GM23338 (cell line): ENCODE data around the gene AIG1. TPM values are rescaled to one million over a fixed set of nuclear protein-coding genes. Genes with fewer than 3 reads are reported as not detected.

ENCODE experiments used
- ATAC-seq: fragments of 200-7000 bp; cut with Tn5 transposase; 3 replicates; pipeline ENCODE4 v1.9.1; 2020
- DNase-seq: peaks from one replicate; pipeline ENCODE4 v3.0.0-alpha.2; 2015; ENCODE audit warnings: low spot score
- H2AFZ ChIP-seq: fragments of 200-600 bp; sonication (generic); 2 replicates; pipeline ENCODE4 v1.8.0; 2016; ENCODE audit warnings: antibody characterized with exemption, mild to moderate bottlenecking, moderate library complexity
- H3F3A ChIP-seq: fragments of 200-600 bp; sonication (generic); replicated peaks from 2 replicates; pipeline ENCODE4 v1.8.0; 2017; ENCODE audit warnings: antibody characterized with exemption, mixed run types, low read depth
- H3K27ac ChIP-seq: fragments of 200-600 bp; sonication (generic); 2 replicates; pipeline ENCODE4 v1.6.1; 2016; ENCODE audit warnings: low read depth
- H3K27me3 ChIP-seq: fragments of 200-600 bp; sonication (generic); 2 replicates; pipeline ENCODE4 v1.8.0; 2016; ENCODE audit warnings: mild to moderate bottlenecking, mixed run types, moderate library complexity; ENCODE audit not compliant: insufficient read depth
- H3K36me3 ChIP-seq: fragments of 200-600 bp; sonication (generic); 2 replicates; pipeline ENCODE4 v1.8.0; 2016; ENCODE audit warnings: mild to moderate bottlenecking; ENCODE audit not compliant: insufficient read depth
- H3K4me1 ChIP-seq: fragments of 200-600 bp; sonication (generic); 2 replicates; pipeline ENCODE4 v1.8.0; 2016; ENCODE audit warnings: mild to moderate bottlenecking, moderate library complexity; ENCODE audit not compliant: insufficient read depth
- H3K4me2 ChIP-seq: fragments of 200-600 bp; sonication (generic); 2 replicates; pipeline ENCODE4 v1.7.1; 2017; ENCODE audit warnings: mixed run types
- H3K4me3 ChIP-seq: fragments of 200-600 bp; sonication (generic); 2 replicates; pipeline ENCODE4 v1.6.1; 2016; ENCODE audit warnings: mixed run types
- H3K79me2 ChIP-seq: fragments of 200-600 bp; sonication (generic); replicated peaks from 2 replicates; pipeline ENCODE4 v1.8.0; 2017; ENCODE audit warnings: mild to moderate bottlenecking; ENCODE audit not compliant: insufficient read depth
- H3K9me2 ChIP-seq: fragments of 200-600 bp; sonication (generic); 2 replicates; pipeline ENCODE4 v1.8.0; 2017; ENCODE audit not compliant: insufficient read depth
- H4K20me1 ChIP-seq: fragments of 200-600 bp; sonication (generic); replicated peaks from 2 replicates; pipeline ENCODE4 v1.8.0; 2017; ENCODE audit warnings: mild to moderate bottlenecking; ENCODE audit not compliant: insufficient read depth
- H3K27ac Mint-ChIP-seq: 2 replicates; pipeline ENCODE4 v1.8.0; 2020; ENCODE audit warnings: inconsistent platforms, mild to moderate bottlenecking, moderate library complexity, mixed read lengths
- H3K27me3 Mint-ChIP-seq: 3 replicates; pipeline ENCODE4 v1.8.0; 2022; ENCODE audit warnings: low read depth, mild to moderate bottlenecking, moderate library complexity, mixed read lengths, inconsistent platforms; ENCODE audit not compliant: insufficient read depth, poor library complexity
- H3K36me3 Mint-ChIP-seq: 3 replicates; pipeline ENCODE4 v1.8.0; 2021; ENCODE audit warnings: low read depth, mild to moderate bottlenecking, inconsistent platforms, moderate library complexity, mixed read lengths
- H3K4me1 Mint-ChIP-seq: 3 replicates; pipeline ENCODE4 v1.8.0; 2020; ENCODE audit warnings: mild to moderate bottlenecking, inconsistent platforms, mixed read lengths
- H3K4me3 Mint-ChIP-seq: 3 replicates; pipeline ENCODE4 v1.8.0; 2021; ENCODE audit warnings: moderate library complexity, mild to moderate bottlenecking, inconsistent platforms, mixed read lengths
- H3K9me3 Mint-ChIP-seq: 3 replicates; pipeline ENCODE4 v1.8.0; 2020; ENCODE audit warnings: moderate library complexity, mild to moderate bottlenecking, inconsistent platforms, mixed read lengths
- CREB1 ChIP-seq: fragments of 250-450 bp; sonication (Bioruptor Pico); IDR thresholded peaks from 2 replicates; pipeline ENCODE4 v1.5.0; 2020; ENCODE audit warnings: low read depth, mild to moderate bottlenecking, moderate library complexity
- CTCF ChIP-seq, 2 experiments: fragments of 200-600 bp in 1 of 2; sonication (generic) in 1 of 2; conservative IDR thresholded peaks; 2 replicates each; pipeline versions ENCODE4 v1.5.1 to v1.6.1; 2016 to 2017; ENCODE audit warnings: antibody characterized with exemption in 2 of 2, low read depth in 2 of 2, mild to moderate bottlenecking in 2 of 2, moderate library complexity in 1 of 2
- ETS1 ChIP-seq: IDR thresholded peaks from 2 replicates; pipeline ENCODE4 v1.6.1; 2016; ENCODE audit warnings: antibody characterized with exemption
- EZH2 ChIP-seq: fragments of 200-600 bp; sonication (generic); IDR thresholded peaks from one replicate; pipeline ENCODE4 v1.8.0; 2017; ENCODE audit warnings: antibody characterized with exemption, mild to moderate bottlenecking, low read depth; ENCODE audit not compliant: unreplicated experiment
- EZH2phosphoT487 ChIP-seq: fragments of 200-600 bp; sonication (generic); IDR thresholded peaks from one replicate; pipeline ENCODE4 v1.8.1; 2018; ENCODE audit warnings: antibody characterized with exemption; ENCODE audit not compliant: unreplicated experiment
- JUNB ChIP-seq: IDR thresholded peaks from one replicate; pipeline ENCODE4 v1.6.1; 2016; ENCODE audit warnings: antibody characterized with exemption; ENCODE audit not compliant: unreplicated experiment
- NANOG ChIP-seq: IDR thresholded peaks from 2 replicates; pipeline ENCODE4 v1.6.1; 2016; ENCODE audit warnings: antibody characterized with exemption, borderline replicate concordance
- POLR2AphosphoS5 ChIP-seq: IDR thresholded peaks from 2 replicates; pipeline ENCODE4 v1.6.1; 2016; ENCODE audit warnings: antibody characterized with exemption, low read depth
- REST ChIP-seq: IDR thresholded peaks from one replicate; pipeline ENCODE4 v1.6.1; 2018; ENCODE audit warnings: antibody characterized with exemption; ENCODE audit not compliant: unreplicated experiment
- STAT1 ChIP-seq: IDR thresholded peaks from one replicate; pipeline ENCODE4 v1.6.1; 2016; ENCODE audit warnings: antibody characterized with exemption; ENCODE audit not compliant: unreplicated experiment
- ZNF462 ChIP-seq: fragments of 250-450 bp; sonication (Bioruptor Pico); IDR thresholded peaks from 2 replicates; pipeline ENCODE4 v1.5.0; 2020; ENCODE audit warnings: mild to moderate bottlenecking, moderate library complexity
- polyA plus RNA-seq: library from polyadenylated mRNA; unstranded; fragments of >200 nt; fragmentation: Nextera tagmentation; extraction: Ambion mirVana; gene quantifications from 2 replicates; pipeline ENCODE4 v1.2.1, GENCODE V29; 2016
- total RNA-seq: library from RNA; depleted of rRNA; stranded (reverse); fragments of >200 nt; shearing (Covaris generic); gene quantifications from 2 replicates; pipeline ENCODE4 v1.2.3, GENCODE V29; 2014

Gene AIG1
- total and polyA plus RNA-seq, 2 experiments from 2014 or later, result 65.2 to 88.4 TPM

GRCh38 chr6:143119260-143119659 lies 58.6 kb downstream of the AIG1 start:
- Histone ChIP-seq H3K36me3 (peaks cover 21% of the 10 kb centered on the region), H2AFZ (no peak overlapping the region), H3K4me2 (no peak overlapping the region), H3K27me3 (no peaks in the 10 kb centered on the region), H3K4me1 (no peaks in the 10 kb centered on the region), H3K27ac (no peak overlapping the region), H3K79me2 (no peaks in the 10 kb centered on the region), H3K4me3 (no peak overlapping the region), H4K20me1 (no peaks in the 10 kb centered on the region), H3K9me2 (no peaks in the 10 kb centered on the region), H3F3A (no peaks in the 10 kb centered on the region)
- H3K4me3 Mint-ChIP-seq, result no peak overlapping the region
- H3K4me1 Mint-ChIP-seq, result peaks cover 4% of the 10 kb centered on the region; the same call in 2 of the 3 replicates
- H3K36me3 Mint-ChIP-seq, result peaks cover 48% of the 10 kb centered on the region
- DNase-seq (no peak), ATAC-seq (no peak)
- H3K9me3 Mint-ChIP-seq, result peaks cover 21% of the 10 kb centered on the region
- no peaks in the 10 kb centered on the region for H3K27me3 Mint-ChIP-seq
- H3K27ac Mint-ChIP-seq, result no peak overlapping the region
- TF ChIP-seq STAT1 (no peak), REST (no peak), POLR2AphosphoS5 (no peak), ETS1 (no peak), CTCF (conservative IDR thresholded peaks at IDR 0.05; ENCODE audit: low read depth in 2 of 2) (no peak), EZH2 (no peak), EZH2phosphoT487 (no peak), ZNF462 (CRISPR knock-in tag) (no peak), CREB1 (CRISPR knock-in tag) (no peak), JUNB (no peak), NANOG (no peak)
